ENCODE results near the gene TYSND1. TPM values are rescaled to one million over a fixed set of nuclear protein-coding genes. Genes with fewer than 3 reads are reported as not detected.
"Not testable (repeated sequence)": the region's sequence is repeated elsewhere in the genome, so short reads cannot be mapped to it uniquely, and the experiment has no call there.

Gene TYSND1
- polyA plus RNA-seq, 3 donors from 2014 or later: 16.6 to 20.0 (median 18.3) TPM

- Mint-ChIP-seq H3K9me3 (no peaks in the 10 kb centered on the region), H3K27ac (no peak overlapping the region), H3K36me3 (no peaks in the 10 kb centered on the region), H3K4me1 (peaks cover 14 to 18% of the 10 kb centered on the region in 2 donors), H3K27me3 (ENCODE audit: low read depth in 3 of 3) (peaks cover 0 to 3% (median 2%) of the 10 kb centered on the region in 3 donors), H3K4me3 (no peak overlapping the region)
- DNase-seq: no peak
These were observed 29.9 kb upstream of the TYSND1 start for GRCh38 chr10:70176441-70176840.

DNA sequence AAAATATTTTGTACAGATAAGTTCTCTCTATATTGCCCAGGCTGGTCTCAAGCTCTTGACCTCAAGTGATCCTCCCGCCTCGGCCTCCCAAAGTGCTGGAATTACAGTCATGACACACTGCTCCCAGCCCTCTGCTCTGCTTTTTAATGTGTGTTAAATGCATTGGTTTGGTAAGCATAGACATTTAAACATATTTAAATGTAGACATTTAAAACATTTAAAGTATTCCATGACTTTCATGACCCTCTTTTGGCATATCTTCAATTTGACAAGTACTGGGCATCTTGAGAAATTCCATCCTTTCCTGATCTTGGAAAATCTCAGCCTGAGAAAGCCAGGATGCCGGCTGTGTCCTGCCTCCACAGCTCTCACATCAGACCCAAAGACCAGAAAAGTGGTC, 29.0 kb upstream of the TYSND1 start:
- Mint-ChIP-seq H3K36me3 (no peaks in the 10 kb centered on the region), H3K9me3 (no peaks in the 10 kb centered on the region), H3K4me1 (peaks cover 17 to 23% of the 10 kb centered on the region in 2 donors), H3K27me3 (ENCODE audit: low read depth in 3 of 3) (peaks cover 1 to 10% (median 6%) of the 10 kb centered on the region in 3 donors), H3K4me3 (no peak overlapping the region), H3K27ac (peak overlapping the region in 1 of 6 donors; percentile 96)
- DNase-seq: no peak

DNA sequence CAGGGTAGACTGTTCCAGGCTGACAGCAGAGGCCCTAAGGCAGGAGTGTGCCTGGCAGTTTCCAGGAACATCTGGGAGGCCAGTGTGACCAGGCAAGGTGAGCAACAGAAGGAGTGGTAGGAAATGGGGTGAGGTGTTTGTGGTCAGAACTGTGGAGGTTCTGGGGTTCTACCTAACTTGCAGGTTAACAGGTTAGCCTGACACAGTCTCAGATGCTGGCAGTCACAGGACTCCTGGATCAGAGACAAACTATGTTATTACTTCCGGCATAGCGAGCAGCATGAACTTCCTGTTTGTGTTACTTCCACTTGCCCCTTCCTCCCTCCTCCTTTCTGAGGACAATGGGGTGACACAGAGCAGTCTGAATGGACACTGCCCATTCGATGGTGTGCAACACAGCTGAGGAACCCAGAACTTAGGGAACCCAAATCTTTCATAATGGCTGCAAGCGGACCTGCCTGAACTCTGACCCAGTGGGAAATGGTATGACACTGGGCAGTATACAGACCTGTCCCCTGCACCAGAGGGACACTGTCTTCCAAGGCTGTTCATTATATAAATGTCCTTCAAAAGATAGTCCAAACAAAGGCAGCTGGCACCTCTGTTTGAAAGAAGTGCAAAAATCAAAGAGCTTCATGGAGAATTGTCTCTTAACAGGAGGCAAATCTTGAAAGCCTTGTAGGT, 27.7 kb upstream of the TYSND1 start:
- Mint-ChIP-seq H3K9me3 (peaks cover 0 to 1% (median 0%) of the 10 kb centered on the region in 6 donors), H3K27me3 (ENCODE audit: low read depth in 3 of 3) (peaks cover 2 to 15% (median 13%) of the 10 kb centered on the region in 3 donors), H3K4me1 (peaks cover 21 to 28% of the 10 kb centered on the region in 2 donors), H3K36me3 (no peaks in the 10 kb centered on the region), H3K27ac (peak overlapping the region; percentile 82 to 96 (median 90)), H3K4me3 (peak overlapping the region; percentile 9 to 67 (median 49))
- peak; percentile 31 to 46 (median 42) for DNase-seq

- Mint-ChIP-seq H3K27ac (peak overlapping the region; percentile 87 to 97 (median 94)), H3K4me1 (peaks cover 54 to 68% of the 10 kb centered on the region in 2 donors), H3K36me3 (peaks cover 5 to 7% (median 7%) of the 10 kb centered on the region in 3 donors), H3K9me3 (peaks cover 0 to 2% (median 0%) of the 10 kb centered on the region in 6 donors), H3K4me3 (peak overlapping the region; percentile 85 to 94 (median 90)), H3K27me3 (ENCODE audit: low read depth in 3 of 3) (peaks cover 3 to 18% (median 12%) of the 10 kb centered on the region in 3 donors)
- DNase-seq: peak in 1 of 3 donors; percentile 8
These were observed 23.3 kb upstream of the TYSND1 start for GRCh38 chr10:70169649-70170364.

GRCh38 chr10:70169011-70169410, 22.5 kb upstream of the TYSND1 start:
- Mint-ChIP-seq H3K27ac (peak overlapping the region; percentile 87 to 97 (median 94)), H3K4me1 (peaks cover 53 to 68% of the 10 kb centered on the region in 2 donors), H3K27me3 (ENCODE audit: low read depth in 3 of 3) (peaks cover 3 to 17% (median 12%) of the 10 kb centered on the region in 3 donors), H3K36me3 (peaks cover 5 to 7% (median 7%) of the 10 kb centered on the region in 3 donors), H3K4me3 (peak overlapping the region; percentile 85 to 94 (median 90)), H3K9me3 (peaks cover 0 to 2% (median 0%) of the 10 kb centered on the region in 6 donors)
- peak; percentile 61 to 71 (median 62) for DNase-seq

- peaks cover 65 to 81% of the 10 kb centered on the region in 2 donors for H3K4me1 Mint-ChIP-seq
- peaks cover 3 to 19% (median 18%) of the 10 kb centered on the region in 3 donors for H3K27me3 Mint-ChIP-seq (ENCODE audit: low read depth in 3 of 3)
- peaks cover 0 to 2% (median 0%) of the 10 kb centered on the region in 6 donors for H3K9me3 Mint-ChIP-seq
- peak overlapping the region; percentile 55 to 87 (median 76) for H3K27ac Mint-ChIP-seq
- peaks cover 7 to 11% (median 9%) of the 10 kb centered on the region in 3 donors for H3K36me3 Mint-ChIP-seq
- no peak for DNase-seq
- peak overlapping the region; percentile 19 to 63 (median 53) for H3K4me3 Mint-ChIP-seq
These were observed 20.7 kb upstream of the TYSND1 start for GRCh38 chr10:70167246-70167645.

DNA sequence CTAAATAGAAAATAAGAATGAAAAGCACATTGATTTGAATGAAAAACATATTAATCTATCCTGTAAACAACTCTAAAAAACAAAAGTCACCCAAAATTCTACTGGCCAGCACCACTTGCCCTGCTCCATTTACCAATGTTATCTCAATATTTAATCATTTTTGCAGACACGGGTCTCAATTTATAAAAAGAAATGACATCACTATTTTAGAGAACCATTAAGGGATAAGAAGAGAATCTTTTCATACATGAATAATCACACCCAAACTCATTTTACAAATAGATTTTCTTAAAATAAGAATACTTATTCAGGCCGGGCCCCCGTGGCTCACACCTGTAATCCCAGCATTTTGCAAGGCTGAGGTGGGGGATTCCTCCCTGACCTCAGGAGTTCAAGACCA, 19.9 kb upstream of the TYSND1 start:
- peak overlapping the region in 3 of 6 donors; percentile 59 to 87 (median 79) for H3K27ac Mint-ChIP-seq
- H3K27me3 Mint-ChIP-seq (ENCODE audit: low read depth in 3 of 3): peaks cover 3 to 22% (median 18%) of the 10 kb centered on the region in 3 donors
- peaks cover 0 to 2% (median 0%) of the 10 kb centered on the region in 6 donors for H3K9me3 Mint-ChIP-seq
- DNase-seq: no peak
- peaks cover 7 to 14% (median 9%) of the 10 kb centered on the region in 3 donors for H3K36me3 Mint-ChIP-seq
- peaks cover 73 to 88% of the 10 kb centered on the region in 2 donors for H3K4me1 Mint-ChIP-seq
- H3K4me3 Mint-ChIP-seq: peak overlapping the region in 4 of 5 donors; percentile 10 to 59 (median 15)

GRCh38 chr10:70164163-70164562, 17.7 kb upstream of the TYSND1 start:
- H3K27ac Mint-ChIP-seq: peak overlapping the region; percentile 78 to 94 (median 88)
- H3K4me1 Mint-ChIP-seq: peaks cover 76 to 98% of the 10 kb centered on the region in 2 donors
- H3K27me3 Mint-ChIP-seq (ENCODE audit: low read depth in 3 of 3): peaks cover 1 to 10% (median 6%) of the 10 kb centered on the region in 3 donors
- H3K36me3 Mint-ChIP-seq: peaks cover 7 to 25% (median 9%) of the 10 kb centered on the region in 3 donors
- DNase-seq: no peak
- H3K9me3 Mint-ChIP-seq: no peaks in the 10 kb centered on the region
- H3K4me3 Mint-ChIP-seq: peak overlapping the region; percentile 64 to 78 (median 74)

- no peak for DNase-seq
- no peaks in the 10 kb centered on the region for H3K9me3 Mint-ChIP-seq
- peaks cover 7 to 25% (median 9%) of the 10 kb centered on the region in 3 donors for H3K36me3 Mint-ChIP-seq
- H3K4me3 Mint-ChIP-seq: peak overlapping the region; percentile 69 to 84 (median 75)
- peak overlapping the region; percentile 80 to 94 (median 91) for H3K27ac Mint-ChIP-seq
- H3K27me3 Mint-ChIP-seq (ENCODE audit: low read depth in 3 of 3): peaks cover 1 to 6% (median 5%) of the 10 kb centered on the region in 3 donors
- H3K4me1 Mint-ChIP-seq: peaks cover 69 to 91% of the 10 kb centered on the region in 2 donors
These were observed 16.9 kb upstream of the TYSND1 start for GRCh38 chr10:70163448-70163847.

DNA sequence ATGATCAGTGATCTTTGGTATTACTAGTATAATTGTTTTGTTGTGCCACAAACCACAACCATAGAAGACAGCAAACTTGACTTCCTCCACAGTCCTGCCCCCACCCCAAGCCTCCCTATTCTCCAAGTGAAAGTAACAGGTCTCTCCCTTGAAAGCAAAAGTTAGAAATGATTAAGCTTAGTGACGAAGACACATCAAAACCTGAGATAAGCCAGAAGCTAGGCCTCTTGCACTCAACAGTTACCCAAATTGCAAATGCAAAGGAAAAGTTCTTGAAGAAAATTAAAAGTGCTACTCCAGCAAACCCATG, 16.3 kb upstream of the TYSND1 start:
- Mint-ChIP-seq H3K9me3 (no peaks in the 10 kb centered on the region), H3K4me1 (peaks cover 63 to 85% of the 10 kb centered on the region in 2 donors), H3K36me3 (peaks cover 7 to 28% (median 9%) of the 10 kb centered on the region in 3 donors), H3K4me3 (peak overlapping the region; percentile 69 to 84 (median 75)), H3K27ac (peak overlapping the region; percentile 80 to 94 (median 91)), H3K27me3 (ENCODE audit: low read depth in 3 of 3) (peaks cover 1 to 6% (median 5%) of the 10 kb centered on the region in 3 donors)
- peak; percentile 70 to 78 (median 75) for DNase-seq

GRCh38 chr10:70162151-70162891, 15.8 kb upstream of the TYSND1 start:
- H3K4me1 Mint-ChIP-seq: peaks cover 60 to 80% of the 10 kb centered on the region in 2 donors
- peaks cover 1 to 6% (median 5%) of the 10 kb centered on the region in 3 donors for H3K27me3 Mint-ChIP-seq (ENCODE audit: low read depth in 3 of 3)
- H3K36me3 Mint-ChIP-seq: peaks cover 7 to 33% (median 9%) of the 10 kb centered on the region in 3 donors
- no peak for DNase-seq
- no peaks in the 10 kb centered on the region for H3K9me3 Mint-ChIP-seq
- peak overlapping the region; percentile 69 to 84 (median 75) for H3K4me3 Mint-ChIP-seq
- H3K27ac Mint-ChIP-seq: peak overlapping the region; percentile 80 to 94 (median 92)

DNA sequence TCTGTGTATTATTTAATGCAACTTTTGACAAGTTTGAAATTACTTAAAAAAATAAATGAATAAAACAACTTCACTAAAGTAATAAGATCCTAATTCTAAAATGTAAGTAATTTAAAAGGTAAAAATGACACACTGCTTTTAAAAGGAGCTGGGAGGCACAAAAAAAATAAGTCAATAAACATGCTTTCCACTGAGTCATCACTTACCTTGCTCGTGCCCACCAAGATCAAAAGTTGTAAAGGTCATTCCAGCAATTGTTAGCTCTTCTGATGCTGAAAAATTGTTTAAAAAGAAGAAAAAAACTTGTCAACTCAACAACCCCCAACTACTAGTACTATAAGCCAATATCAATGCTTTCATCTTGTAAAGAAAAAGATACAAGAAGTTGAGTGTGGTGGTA, 14.3 kb upstream of the TYSND1 start:
- H3K4me1 Mint-ChIP-seq: peaks cover 54 to 69% of the 10 kb centered on the region in 2 donors
- peaks cover 16 to 39% (median 17%) of the 10 kb centered on the region in 3 donors for H3K36me3 Mint-ChIP-seq
- H3K27ac Mint-ChIP-seq: peak overlapping the region in 3 of 6 donors; percentile 21 to 92 (median 67)
- peaks cover 3 to 8% (median 6%) of the 10 kb centered on the region in 3 donors for H3K27me3 Mint-ChIP-seq (ENCODE audit: low read depth in 3 of 3)
- peak overlapping the region in 1 of 5 donors; percentile 29 for H3K4me3 Mint-ChIP-seq
- DNase-seq: no peak
- no peaks in the 10 kb centered on the region for H3K9me3 Mint-ChIP-seq

GRCh38 chr10:70159366-70159765, 12.9 kb upstream of the TYSND1 start:
- not testable (repeated sequence) for H3K9me3 Mint-ChIP-seq; H3K4me3 Mint-ChIP-seq; DNase-seq; H3K27me3 Mint-ChIP-seq (ENCODE audit: low read depth in 3 of 3)
- H3K36me3 Mint-ChIP-seq: peaks cover 21 to 50% (median 25%) of the 10 kb centered on the region in 3 donors
- peak overlapping the region in 1 of 6 donors; percentile 39 for H3K27ac Mint-ChIP-seq
- peaks cover 48 to 58% of the 10 kb centered on the region in 2 donors for H3K4me1 Mint-ChIP-seq
